Ovary (tissue), 3 donors: ENCODE data around the gene NDUFS6.
"Not testable (repeated sequence)": the region's sequence is repeated elsewhere in the genome, so short reads cannot be mapped to it uniquely, and the experiment has no call there.

ENCODE experiments used
- POLR2A ChIP-seq: fragments of 450-650 bp; IDR thresholded peaks from one replicate; pipeline ENCODE4 v1.6.1; 2017; ENCODE audit warnings: antibody characterized with exemption, mild to moderate bottlenecking, moderate library complexity
- TF ChIP-seq, protein P1 (sequence below), 3 donors: fragments of 450-650 bp in 2 of 3; fragments of 200-600 bp in 1 of 3; IDR thresholded peaks; one replicate each; pipeline versions ENCODE4 v1.5.1 to v1.8.0; 2016 to 2022; ENCODE audit warnings: antibody characterized with exemption in 3 of 3, mild to moderate bottlenecking in 1 of 3
- donor health status: DM: no; HTN: no; CAD: no.

- TF ChIP-seq, protein P1, sequence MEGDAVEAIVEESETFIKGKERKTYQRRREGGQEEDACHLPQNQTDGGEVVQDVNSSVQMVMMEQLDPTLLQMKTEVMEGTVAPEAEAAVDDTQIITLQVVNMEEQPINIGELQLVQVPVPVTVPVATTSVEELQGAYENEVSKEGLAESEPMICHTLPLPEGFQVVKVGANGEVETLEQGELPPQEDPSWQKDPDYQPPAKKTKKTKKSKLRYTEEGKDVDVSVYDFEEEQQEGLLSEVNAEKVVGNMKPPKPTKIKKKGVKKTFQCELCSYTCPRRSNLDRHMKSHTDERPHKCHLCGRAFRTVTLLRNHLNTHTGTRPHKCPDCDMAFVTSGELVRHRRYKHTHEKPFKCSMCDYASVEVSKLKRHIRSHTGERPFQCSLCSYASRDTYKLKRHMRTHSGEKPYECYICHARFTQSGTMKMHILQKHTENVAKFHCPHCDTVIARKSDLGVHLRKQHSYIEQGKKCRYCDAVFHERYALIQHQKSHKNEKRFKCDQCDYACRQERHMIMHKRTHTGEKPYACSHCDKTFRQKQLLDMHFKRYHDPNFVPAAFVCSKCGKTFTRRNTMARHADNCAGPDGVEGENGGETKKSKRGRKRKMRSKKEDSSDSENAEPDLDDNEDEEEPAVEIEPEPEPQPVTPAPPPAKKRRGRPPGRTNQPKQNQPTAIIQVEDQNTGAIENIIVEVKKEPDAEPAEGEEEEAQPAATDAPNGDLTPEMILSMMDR (IDR thresholded peaks at IDR 0.05) = not testable (repeated sequence)
- not testable (repeated sequence) for TF ChIP-seq POLR2A
Measured at GRCh38 chr5:1816495-1817089, 15.4 kb downstream of the NDUFS6 start.
